Thymus (tissue), 11 donors: Measurements from ENCODE around the gene LIPA. TPM values are rescaled to one million over a fixed set of nuclear protein-coding genes. Genes with fewer than 3 reads are reported as not detected.
"Not testable (repeated sequence)": the region's sequence is repeated elsewhere in the genome, so short reads cannot be mapped to it uniquely, and the experiment has no call there.

Experiments used
- DNase-seq, 9 donors: peaks; one replicate each; pipeline ENCODE4 v3.0.0-alpha.2; 2013; ENCODE audit warnings: low spot score in 9 of 9, low read depth in 6 of 9, missing footprints in 1 of 9
- H3K27ac ChIP-seq, 2 donors: one replicate each; pipeline ENCODE4 v1.5.1; 2013; ENCODE audit warnings: control low read depth in 1 of 2, low read depth in 1 of 2, low read length in 1 of 2, mild to moderate bottlenecking in 1 of 2, moderate library complexity in 1 of 2
- H3K27me3 ChIP-seq, 2 donors: one replicate each; pipeline ENCODE4 v1.5.1; 2013; ENCODE audit warnings: low read length in 1 of 2; ENCODE audit not compliant: control insufficient read depth in 2 of 2, insufficient read depth in 1 of 2
- H3K36me3 ChIP-seq, 2 donors: one replicate each; pipeline ENCODE4 v1.5.1; 2013; ENCODE audit warnings: low read length in 1 of 2, mild to moderate bottlenecking in 1 of 2, moderate library complexity in 1 of 2; ENCODE audit not compliant: control insufficient read depth in 2 of 2, insufficient read depth in 2 of 2
- H3K4me1 ChIP-seq, 2 donors: one replicate each; pipeline ENCODE4 v1.5.1; 2013; ENCODE audit warnings: low read length in 2 of 2; ENCODE audit not compliant: control insufficient read depth in 2 of 2, insufficient read depth in 2 of 2
- H3K4me3 ChIP-seq, 2 donors: one replicate each; pipeline ENCODE4 v1.5.1; 2013; ENCODE audit warnings: low read length in 2 of 2, control low read depth in 1 of 2, mild to moderate bottlenecking in 1 of 2
- H3K9me3 ChIP-seq, 2 donors: one replicate each; pipeline ENCODE4 v1.5.1; 2013; ENCODE audit warnings: low read length in 1 of 2, mild to moderate bottlenecking in 1 of 2; ENCODE audit not compliant: control insufficient read depth in 2 of 2, insufficient read depth in 1 of 2
- WGBS: extraction: QIAGEN DNeasy Blood & Tissue Kit; methylation state at CpG from one replicate; pipeline ENCODE4 v1.1.7; 2013; 5-methylcytosine and 5-hydroxymethylcytosine counted together
- polyA plus RNA-seq: library from polyadenylated mRNA; stranded (reverse); fragments of 200-250 nt; gene quantifications from one replicate; pipeline ENCODE4 v1.2.3, GENCODE V29; 2013
- total RNA-seq: library from RNA; stranded (reverse); fragments of 120-200 nt; gene quantifications from one replicate; pipeline ENCODE4 v1.2.4, GENCODE V29; 2013
- donor health status: healthy.

LIPA gene
- total and polyA plus RNA-seq, 2 donors = 45.9 to 62.3 TPM

GRCh38 chr10:89250865-89251408 is 638 bp downstream of the LIPA start:
- peaks cover 0 to 8% of the 10 kb centered on the region in 2 donors for H3K4me1 ChIP-seq
- 30% methylated on average over 13 of the region's 13 CpGs for WGBS
- peaks cover 3 to 9% of the 10 kb centered on the region in 2 donors for H3K9me3 ChIP-seq
- H3K27me3 ChIP-seq = no peaks in the 10 kb centered on the region
- no peaks in the 10 kb centered on the region for H3K36me3 ChIP-seq
- DNase-seq = peak in 1 of 9 donors; percentile 9
- peak overlapping the region; percentile 66 to 75 for H3K4me3 ChIP-seq
- no peak overlapping the region for H3K27ac ChIP-seq

GRCh38 chr10:89248990-89249389 is 2.6 kb downstream of the LIPA start:
- H3K36me3 ChIP-seq = no peaks in the 10 kb centered on the region
- WGBS = 74% methylated on average over 3 of the region's 3 CpGs
- no peak for DNase-seq
- peaks cover 0 to 8% of the 10 kb centered on the region in 2 donors for H3K4me1 ChIP-seq
- no peaks in the 10 kb centered on the region for H3K27me3 ChIP-seq
- H3K27ac ChIP-seq = no peak overlapping the region
- peaks cover 2 to 5% of the 10 kb centered on the region in 2 donors for H3K9me3 ChIP-seq
- no peak overlapping the region for H3K4me3 ChIP-seq

GRCh38 chr10:89247623-89248022 is 4.0 kb downstream of the LIPA start:
- not testable (repeated sequence) for H3K9me3 ChIP-seq, H3K27me3 ChIP-seq, H3K27ac ChIP-seq, H3K36me3 ChIP-seq, DNase-seq, H3K4me1 ChIP-seq, H3K4me3 ChIP-seq
- WGBS = 97% methylated on average over 2 of the region's 2 CpGs

- WGBS = 73% methylated on average over 4 of the region's 4 CpGs
- Histone ChIP-seq H3K4me1 (peaks cover under 1 to 3% of the 10 kb centered on the region in 2 donors), H3K9me3 (no peaks in the 10 kb centered on the region), H3K27ac (no peak overlapping the region), H3K4me3 (no peak overlapping the region), H3K36me3 (no peaks in the 10 kb centered on the region), H3K27me3 (no peaks in the 10 kb centered on the region)
- no peak for DNase-seq
Observed at GRCh38 chr10:89245802-89246201, 5.8 kb downstream of the LIPA start.

GRCh38 chr10:89242840-89243568 is 8.6 kb downstream of the LIPA start:
- no peaks in the 10 kb centered on the region for H3K9me3 ChIP-seq
- H3K36me3 ChIP-seq = no peaks in the 10 kb centered on the region
- no peak overlapping the region for H3K27ac ChIP-seq
- no peak overlapping the region for H3K4me3 ChIP-seq
- 47% methylated on average over 8 of the region's 8 CpGs for WGBS
- H3K4me1 ChIP-seq = peaks cover 0 to 3% of the 10 kb centered on the region in 2 donors
- no peaks in the 10 kb centered on the region for H3K27me3 ChIP-seq
- DNase-seq = no peak

GRCh38 chr10:89242345-89242684 is 9.3 kb downstream of the LIPA start:
- H3K9me3 ChIP-seq = no peaks in the 10 kb centered on the region
- H3K4me1 ChIP-seq = peaks cover 0 to 3% of the 10 kb centered on the region in 2 donors
- DNase-seq = no peak
- no peak overlapping the region for H3K4me3 ChIP-seq
- H3K36me3 ChIP-seq = no peaks in the 10 kb centered on the region
- no peaks in the 10 kb centered on the region for H3K27me3 ChIP-seq
- H3K27ac ChIP-seq = peak overlapping the region in 1 of 2 donors; percentile 12

GRCh38 chr10:89241486-89242344 is 9.9 kb downstream of the LIPA start:
- Histone ChIP-seq H3K27ac (no peak overlapping the region), H3K9me3 (no peaks in the 10 kb centered on the region), H3K4me1 (peaks cover 0 to 3% of the 10 kb centered on the region in 2 donors), H3K4me3 (no peak overlapping the region), H3K27me3 (no peaks in the 10 kb centered on the region), H3K36me3 (no peaks in the 10 kb centered on the region)
- no peak for DNase-seq
- WGBS = 90% methylated on average over 3 of the region's 3 CpGs

- Histone ChIP-seq H3K9me3 (no peaks in the 10 kb centered on the region), H3K4me3 (no peak overlapping the region), H3K4me1 (peaks cover 0 to 3% of the 10 kb centered on the region in 2 donors), H3K27me3 (no peaks in the 10 kb centered on the region), H3K36me3 (no peaks in the 10 kb centered on the region), H3K27ac (no peak overlapping the region)
- WGBS = 99% methylated on average over 3 of the region's 3 CpGs
- no peak for DNase-seq
Observed at GRCh38 chr10:89241026-89241425, 10.5 kb downstream of the LIPA start.

GRCh38 chr10:89240519-89240918 is 11.1 kb downstream of the LIPA start:
- no peak for DNase-seq
- 93% methylated on average over 3 of the region's 3 CpGs for WGBS
- Histone ChIP-seq H3K27ac (no peak overlapping the region), H3K9me3 (no peaks in the 10 kb centered on the region), H3K4me3 (no peak overlapping the region), H3K27me3 (no peaks in the 10 kb centered on the region), H3K36me3 (no peaks in the 10 kb centered on the region), H3K4me1 (peaks cover 0 to 3% of the 10 kb centered on the region in 2 donors)
